HG02610 (cell line): ENCODE measurements around the gene PTX3.

ENCODE experiments used
- ATAC-seq: cut with Tn5 transposase; IDR thresholded peaks from one replicate; pipeline ENCODE4 v1.9.1; 2021; ENCODE audit warnings: mild to moderate bottlenecking, moderate library complexity; ENCODE audit not compliant: unreplicated experiment

Gene PTX3

GRCh38 chr3:157436583-157437291 lies at the start of gene PTX3:
PTX3 (plus strand) TSS chr3:157436850; CDS start chr3:157436934, 84 bp downstream.
- ATAC-seq: no peak

GRCh38 chr3:157387708-157388435 lies 48.8 kb upstream of the PTX3 start:
- ATAC-seq: no peak

GRCh38 chr3:157388976-157389375 lies 47.7 kb upstream of the PTX3 start:
- no peak for ATAC-seq

GRCh38 chr3:157390713-157391515 lies 45.7 kb upstream of the PTX3 start:
- ATAC-seq: no peak

GRCh38 chr3:157392104-157392503 lies 44.5 kb upstream of the PTX3 start:
- ATAC-seq: no peak

- no peak for ATAC-seq
Observed at GRCh38 chr3:157393113-157393512, 43.5 kb upstream of the PTX3 start.

GRCh38 chr3:157394411-157394810 lies 42.2 kb upstream of the PTX3 start:
- ATAC-seq: no peak

- no peak for ATAC-seq
Observed at GRCh38 chr3:157398598-157398997, 38.1 kb upstream of the PTX3 start.

- ATAC-seq: no peak
Observed at GRCh38 chr3:157404381-157404780, 32.3 kb upstream of the PTX3 start.

- ATAC-seq: no peak
Observed at GRCh38 chr3:157405457-157405856, 31.2 kb upstream of the PTX3 start.

GRCh38 chr3:157406394-157406793 lies 30.3 kb upstream of the PTX3 start:
- no peak for ATAC-seq

GRCh38 chr3:157407769-157408168 lies 28.9 kb upstream of the PTX3 start:
- no peak for ATAC-seq

- ATAC-seq: no peak
Observed at GRCh38 chr3:157408499-157409149, 28.0 kb upstream of the PTX3 start.

GRCh38 chr3:157409516-157409915 lies 27.1 kb upstream of the PTX3 start:
- no peak for ATAC-seq

- ATAC-seq: no peak
Observed at GRCh38 chr3:157410945-157411344, 25.7 kb upstream of the PTX3 start.

- no peak for ATAC-seq
Observed at GRCh38 chr3:157412323-157412855, 24.3 kb upstream of the PTX3 start.

GRCh38 chr3:157414861-157415260 lies 21.8 kb upstream of the PTX3 start:
- no peak for ATAC-seq

- no peak for ATAC-seq
Observed at GRCh38 chr3:157416347-157417087, 20.1 kb upstream of the PTX3 start.

GRCh38 chr3:157417247-157417646 lies 19.4 kb upstream of the PTX3 start:
- ATAC-seq: no peak

- ATAC-seq: no peak
Observed at GRCh38 chr3:157418104-157418503, 18.5 kb upstream of the PTX3 start.
